ENCODE data around the gene FGGY. TPM values are rescaled to one million over a fixed set of nuclear protein-coding genes. Genes with fewer than 3 reads are reported as not detected.

The FGGY gene
- total and polyA plus RNA-seq, 2 donors (not counting 3 experiments of a cell fraction or from before 2014, with no cell fraction given), result 5.6 to 6.4 TPM

DNA sequence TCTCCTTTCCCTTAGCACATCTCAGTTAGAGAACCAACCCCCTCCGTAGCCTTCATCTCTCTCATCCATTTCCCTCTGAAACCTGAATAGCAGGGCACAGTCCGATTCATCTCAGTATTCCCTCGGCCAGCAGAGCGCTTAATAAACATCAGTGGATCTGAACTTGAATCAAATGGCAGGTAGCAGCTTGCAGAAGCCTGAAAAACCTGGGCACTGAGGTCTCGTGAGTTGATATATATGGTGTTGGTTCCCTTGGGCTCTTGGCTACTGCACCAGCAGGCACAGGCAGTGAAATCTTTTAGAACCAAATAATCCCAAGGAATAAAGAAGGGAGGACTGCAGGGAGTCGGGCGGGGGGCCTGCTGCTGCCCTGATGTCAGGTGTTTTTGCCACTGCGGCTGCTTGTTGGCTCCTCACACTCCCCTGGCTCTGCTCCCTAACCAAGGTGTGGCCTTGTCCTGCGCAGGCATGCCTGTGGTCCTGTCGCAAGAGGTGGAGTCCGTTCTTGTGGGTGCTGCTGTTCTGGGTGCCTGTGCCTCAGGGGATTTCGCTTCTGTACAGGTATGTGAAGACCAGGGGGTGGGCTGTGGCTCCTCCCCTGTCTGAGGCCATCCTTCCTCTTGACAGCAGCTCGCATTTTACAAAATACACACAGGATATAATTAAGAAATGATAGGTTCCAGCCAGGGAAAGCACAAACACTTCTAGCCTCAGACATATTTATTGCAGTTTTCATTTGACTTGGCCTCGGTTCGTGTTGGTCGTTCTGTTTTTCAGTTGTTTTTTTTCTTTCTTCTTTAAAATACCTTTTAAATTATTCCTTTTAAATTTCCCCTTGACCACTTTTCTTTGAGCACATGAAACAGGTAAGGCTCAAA is 376.9 kb downstream of the FGGY start:
- dilution Hi-C loops (cut with MboI; ENCODE audit: extremely low pct_ligation_motif_present, low sequenced_read_pairs) (no loop called here), intact Hi-C loops (cut with micrococcal nuclease) (loop anchor here (10.0 kb wide), 1 partner anchor 249 kb away; no protein-coding TSS in a partner anchor)
- H3K4me1 ChIP-seq (ENCODE audit: control insufficient read depth, extremely low read depth, insufficient read depth, low read length), result peaks cover 28% of the 10 kb centered on the region
- ChIA-PET POLR2A (no interaction called here), CTCF (interaction anchor here (1.0 to 2.9 kb wide), 3 partner anchors 14 to 77 kb away, joined by 3 to 7 read pairs (median 5); no protein-coding TSS in a partner anchor)
- H2AFZ ChIP-seq (ENCODE audit: low read depth, low read length), result no peak overlapping the region
- DNase-seq (ENCODE audit: low read depth, low spot score) (peak; percentile 6), FAIRE-seq (no peak)
- H3K27me3 ChIP-seq (ENCODE audit: control insufficient read depth in 2 of 2, insufficient read depth in 2 of 2, low read length in 2 of 2), result no peaks in the 10 kb centered on the region
- no peaks in the 10 kb centered on the region for H3K79me2 ChIP-seq (ENCODE audit: control insufficient read depth, insufficient read depth, low read length)
- H4K20me1 ChIP-seq (replicated peaks; ENCODE audit: control insufficient read depth, extremely low read depth, insufficient read depth, low read length), result no peaks in the 10 kb centered on the region
- no peaks in the 10 kb centered on the region for H3K9me1 ChIP-seq (replicated peaks; ENCODE audit: control insufficient read depth, extremely low read depth, insufficient read depth, low read length)
- BruUV-seq (replicated peaks), result no TSS peak
- H3K9me3 ChIP-seq (replicated peaks; ENCODE audit: control insufficient read depth, insufficient read depth, low read length), result no peaks in the 10 kb centered on the region
- TF ChIP-seq GATA2 (IDR thresholded peaks at IDR 0.05; ENCODE audit: insufficient read depth, insufficient read length, low read depth, low read length), result no peak
- no peak for TF ChIP-seq POLR2A (IDR thresholded peaks at IDR 0.05; ENCODE audit: low read depth, low read length)
- TF ChIP-seq EZH2 (IDR thresholded peaks at IDR 0.05; ENCODE audit: borderline replicate concordance, low read depth, low read length, severe bottlenecking), result no peak
- TF ChIP-seq MYC (IDR thresholded peaks at IDR 0.05; ENCODE audit: low read depth, low read length), result no peak
- TF ChIP-seq, protein P1, sequence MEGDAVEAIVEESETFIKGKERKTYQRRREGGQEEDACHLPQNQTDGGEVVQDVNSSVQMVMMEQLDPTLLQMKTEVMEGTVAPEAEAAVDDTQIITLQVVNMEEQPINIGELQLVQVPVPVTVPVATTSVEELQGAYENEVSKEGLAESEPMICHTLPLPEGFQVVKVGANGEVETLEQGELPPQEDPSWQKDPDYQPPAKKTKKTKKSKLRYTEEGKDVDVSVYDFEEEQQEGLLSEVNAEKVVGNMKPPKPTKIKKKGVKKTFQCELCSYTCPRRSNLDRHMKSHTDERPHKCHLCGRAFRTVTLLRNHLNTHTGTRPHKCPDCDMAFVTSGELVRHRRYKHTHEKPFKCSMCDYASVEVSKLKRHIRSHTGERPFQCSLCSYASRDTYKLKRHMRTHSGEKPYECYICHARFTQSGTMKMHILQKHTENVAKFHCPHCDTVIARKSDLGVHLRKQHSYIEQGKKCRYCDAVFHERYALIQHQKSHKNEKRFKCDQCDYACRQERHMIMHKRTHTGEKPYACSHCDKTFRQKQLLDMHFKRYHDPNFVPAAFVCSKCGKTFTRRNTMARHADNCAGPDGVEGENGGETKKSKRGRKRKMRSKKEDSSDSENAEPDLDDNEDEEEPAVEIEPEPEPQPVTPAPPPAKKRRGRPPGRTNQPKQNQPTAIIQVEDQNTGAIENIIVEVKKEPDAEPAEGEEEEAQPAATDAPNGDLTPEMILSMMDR (IDR thresholded peaks at IDR 0.05; ENCODE audit: extremely low read depth in 1 of 2, insufficient read depth in 1 of 2, low read depth in 1 of 2, low read length in 2 of 2), result no peak
- no peak for TF ChIP-seq JUN (IDR thresholded peaks at IDR 0.05; ENCODE audit: borderline replicate concordance, insufficient read depth, insufficient read length, low read depth)
- TF ChIP-seq, protein P2, sequence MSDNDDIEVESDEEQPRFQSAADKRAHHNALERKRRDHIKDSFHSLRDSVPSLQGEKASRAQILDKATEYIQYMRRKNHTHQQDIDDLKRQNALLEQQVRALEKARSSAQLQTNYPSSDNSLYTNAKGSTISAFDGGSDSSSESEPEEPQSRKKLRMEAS (IDR thresholded peaks at IDR 0.05; ENCODE audit: insufficient read depth, insufficient read length), result no peak
- no peak for TF ChIP-seq POLR2AphosphoS5 (IDR thresholded peaks at IDR 0.05; ENCODE audit: insufficient read depth, low read depth, low read length)
- no peak for TF ChIP-seq FOS (IDR thresholded peaks at IDR 0.05; ENCODE audit: borderline replicate concordance, insufficient read depth, low read length)
- no peak overlapping the region for H3K9ac ChIP-seq (replicated peaks; ENCODE audit: extremely low read depth, insufficient read depth, low read length)
- no peak overlapping the region for H3K27ac ChIP-seq (ENCODE audit: insufficient read depth, low read depth, low read length)
- H3K4me2 ChIP-seq (ENCODE audit: insufficient read depth, low read length), result no peak overlapping the region
- H3K4me3 ChIP-seq (replicated peaks in 1 of 3; ENCODE audit: insufficient read depth in 1 of 3, low read depth in 1 of 3, low read length in 3 of 3), result no peak overlapping the region
- H3K36me3 ChIP-seq (ENCODE audit: control insufficient read depth in 2 of 2, extremely low read depth in 1 of 2, insufficient read depth in 2 of 2, low read length in 2 of 2), result no peaks in the 10 kb centered on the region

All from endothelial cell of umbilical vein (primary cell).